Smooth muscle cell of the umbilical artery (primary cell): ENCODE data around the gene TBC1D3. TPM values are rescaled to one million over a fixed set of nuclear protein-coding genes. Genes with fewer than 3 reads are reported as not detected.

Experiments used
- total RNA-seq: library from RNA; depleted of rRNA; stranded (reverse); fragments of >200 nt; gene quantifications from 2 replicates; pipeline ENCODE4 v1.2.3, GENCODE V29; 2014

Gene TBC1D3
- total RNA-seq = not detected in 2 replicates

DNA sequence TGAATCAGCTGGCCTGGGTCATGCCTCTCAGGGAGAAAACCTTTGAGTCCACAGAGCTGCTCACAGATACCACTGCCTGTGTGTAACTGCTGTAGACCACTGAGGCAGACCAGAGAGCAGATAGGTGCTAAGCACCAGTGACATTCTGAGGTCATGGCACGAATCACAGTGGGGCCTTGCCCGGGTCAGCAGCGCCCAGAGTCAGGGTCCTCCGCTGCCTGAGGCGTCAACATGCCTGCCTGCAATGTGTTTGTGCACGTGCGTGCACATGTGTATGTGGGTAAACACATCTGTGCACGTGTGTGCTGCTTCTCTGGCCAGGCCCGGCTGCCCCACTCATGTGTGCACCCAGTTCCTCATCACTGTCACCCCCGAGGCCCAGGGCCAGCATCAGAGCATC, at the start of gene TBC1D3:
Gene TBC1D3, minus strand, starts transcription at position 101 of the 400 bp plus-strand sequence. CDS start 1,526 bp downstream, outside the sequence.

Other genes with a start within 250 kb of the TBC1D3 start
- gene TBC1D3L, start 203.5 kb downstream of the TBC1D3 start, total RNA-seq = 2.1 and 6.4 TPM in 2 replicates
- gene TBC1D3D, start 188.6 kb downstream of the TBC1D3 start, total RNA-seq = 0.37 TPM in 1 of 2 replicates, not detected in the other
- 0.59 TPM in 1 of 2 replicates, not detected in the other for gene TBC1D3C, start 123.9 kb downstream of the TBC1D3 start, total RNA-seq
- gene TBC1D3E, start 64.6 kb downstream of the TBC1D3 start, total RNA-seq = 0.59 TPM in 1 of 2 replicates, not detected in the other
- gene MRPL45, start 104.6 kb upstream of the TBC1D3 start, total RNA-seq = 21.7 TPM in 2 replicates
- under 0.01 and 0.14 TPM in 2 replicates for gene GPR179, start 151.4 kb upstream of the TBC1D3 start, total RNA-seq
- 11.9 and 15.6 TPM in 2 replicates for gene SOCS7, start 159.3 kb upstream of the TBC1D3 start, total RNA-seq
- 25.8 and 86.8 TPM in 2 replicates for gene ARHGAP23, start 235.9 kb upstream of the TBC1D3 start, total RNA-seq